Endothelial cell of hepatic sinusoid (primary cell): Measurements from ENCODE around the gene VSIG4.
"Not testable (repeated sequence)": the region's sequence is repeated elsewhere in the genome, so short reads cannot be mapped to it uniquely, and the experiment has no call there.

Source experiments
- in situ Hi-C: cut with HindIII; loops from 2 replicates; pipeline ENCODE4 v1.10.0; 2017; ENCODE audit warnings: low sequenced_read_pairs

The VSIG4 gene

DNA sequence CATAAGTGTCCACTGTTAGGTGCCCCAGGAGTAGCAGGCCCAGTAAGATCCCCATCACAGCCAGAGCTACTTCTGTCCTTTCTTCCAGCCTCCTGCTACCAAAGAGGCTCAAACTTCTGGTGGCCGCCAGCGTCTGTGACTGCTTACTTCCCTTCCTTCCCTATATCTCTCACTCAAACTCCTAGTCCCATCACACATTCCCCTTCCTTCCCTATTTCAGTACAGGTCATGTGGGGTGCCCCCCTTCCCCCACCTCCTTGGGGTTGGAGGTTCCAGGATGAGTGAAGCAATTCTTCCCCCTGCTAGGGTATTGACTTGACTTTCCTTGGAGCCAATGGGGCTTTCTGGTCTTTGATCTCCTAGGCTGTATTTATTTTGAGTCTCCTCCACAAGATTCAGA lies at the start of gene VSIG4:
TSS of gene VSIG4 (minus strand) at position 137 of the 400 bp plus-strand sequence. CDS start at position 55, 82 bp downstream.
- in situ Hi-C loops: no loop called here

DNA sequence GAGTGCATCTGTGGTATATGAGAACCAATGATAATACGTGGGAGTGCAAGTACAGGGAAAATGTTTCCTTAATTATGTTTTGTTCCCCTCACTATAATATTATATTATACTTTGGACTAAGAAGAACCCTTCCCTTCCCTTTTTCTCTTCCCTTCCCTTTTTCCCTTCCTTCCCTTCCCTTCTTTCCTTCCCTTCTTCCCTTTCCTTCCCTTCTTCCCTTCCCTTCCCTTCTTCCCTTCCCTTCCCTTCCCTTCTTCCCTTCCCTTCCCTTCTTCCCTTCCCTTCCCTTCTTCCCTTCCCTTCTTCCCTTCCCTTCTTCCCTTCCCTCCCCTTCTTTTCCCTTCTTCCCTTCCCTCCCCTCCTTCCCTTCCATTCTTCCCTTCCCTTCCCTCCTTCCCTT lies 36.9 kb upstream of the VSIG4 start:
- in situ Hi-C loops: no loop called here

DNA sequence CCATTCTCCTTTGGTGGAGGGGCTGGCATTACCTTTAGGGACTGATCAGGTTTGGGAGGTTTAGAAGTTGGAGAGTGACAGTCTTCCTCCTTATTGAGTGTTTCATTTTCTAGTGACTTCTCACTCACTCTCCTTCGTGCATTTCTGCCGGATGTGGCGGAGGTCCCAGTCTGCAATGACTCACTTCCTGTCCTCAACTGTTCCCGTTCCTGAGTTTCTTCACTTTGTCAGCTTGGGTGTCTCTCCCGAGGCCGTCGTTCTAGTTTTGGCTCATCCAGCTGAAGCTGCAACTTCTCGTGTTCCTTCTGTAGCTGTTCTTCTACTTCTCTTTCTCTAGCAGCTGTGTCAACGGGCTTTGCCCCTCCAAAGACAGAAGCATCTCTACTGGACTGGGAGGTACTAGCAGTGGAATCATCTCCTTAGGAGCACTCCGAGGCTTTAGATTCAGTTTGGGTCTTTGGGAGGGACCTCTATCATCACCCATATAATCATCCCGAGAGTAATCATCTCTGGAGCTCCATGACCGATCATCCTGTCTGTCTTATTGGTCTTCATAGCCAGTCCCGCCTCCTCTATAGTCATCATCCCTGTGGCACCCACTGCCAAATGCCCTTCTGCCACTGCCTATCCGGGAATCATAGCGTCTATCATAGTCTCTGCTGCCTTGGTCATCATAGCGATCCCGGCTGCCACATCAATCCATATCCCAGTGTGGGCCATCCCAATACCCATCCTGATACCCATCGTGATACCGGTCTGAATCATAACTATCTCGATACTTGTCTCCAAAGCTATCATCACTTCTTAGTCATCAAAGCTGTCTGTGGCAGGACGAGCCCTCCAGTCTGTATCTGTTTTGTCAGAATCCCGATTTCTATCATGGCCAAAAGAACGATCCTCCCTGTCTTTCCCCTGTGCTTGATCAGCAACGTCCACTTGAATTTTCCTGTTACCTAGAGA lies 35.3 kb upstream of the VSIG4 start:
- in situ Hi-C loops: no loop called here

DNA sequence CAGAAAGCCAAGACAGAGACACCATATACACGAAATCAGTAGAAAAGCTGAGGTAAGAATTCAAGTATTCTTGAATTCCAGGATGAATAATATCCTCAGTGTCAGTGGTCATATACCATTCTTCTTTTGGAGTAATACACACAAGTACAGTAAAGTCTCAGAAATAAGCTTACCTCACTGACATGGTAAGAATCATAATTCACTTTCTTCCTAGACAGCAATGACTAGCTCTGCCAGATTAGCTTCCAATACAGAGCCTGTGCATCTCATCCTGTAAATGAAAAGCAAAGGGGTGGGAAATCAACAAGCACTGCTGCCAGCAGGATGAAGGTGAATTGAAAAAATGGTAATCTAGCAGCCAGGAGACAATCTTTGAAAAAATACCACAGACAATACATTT lies 31.2 kb upstream of the VSIG4 start:
- in situ Hi-C loops: no loop called here

DNA sequence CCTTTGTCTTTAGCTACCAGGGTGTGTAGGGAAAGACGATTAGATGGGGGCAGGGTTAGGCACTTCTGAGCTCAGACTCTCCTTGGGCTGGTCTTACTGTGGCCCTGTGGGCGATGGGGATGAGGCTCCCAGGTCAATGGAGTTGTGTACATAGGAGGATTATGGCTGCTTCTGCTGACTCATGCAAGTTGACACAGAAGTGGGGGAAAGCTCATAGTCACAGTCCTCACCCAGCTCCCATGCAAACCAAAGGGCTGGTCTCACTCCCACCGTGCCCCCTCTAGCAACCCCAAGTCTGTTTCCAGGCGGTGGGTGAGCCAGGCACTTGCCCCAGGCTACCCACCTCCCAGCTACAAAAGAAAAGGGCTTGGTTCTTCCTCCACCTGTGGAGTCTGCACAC lies 24.4 kb upstream of the VSIG4 start:
- in situ Hi-C loops: no loop called here

DNA sequence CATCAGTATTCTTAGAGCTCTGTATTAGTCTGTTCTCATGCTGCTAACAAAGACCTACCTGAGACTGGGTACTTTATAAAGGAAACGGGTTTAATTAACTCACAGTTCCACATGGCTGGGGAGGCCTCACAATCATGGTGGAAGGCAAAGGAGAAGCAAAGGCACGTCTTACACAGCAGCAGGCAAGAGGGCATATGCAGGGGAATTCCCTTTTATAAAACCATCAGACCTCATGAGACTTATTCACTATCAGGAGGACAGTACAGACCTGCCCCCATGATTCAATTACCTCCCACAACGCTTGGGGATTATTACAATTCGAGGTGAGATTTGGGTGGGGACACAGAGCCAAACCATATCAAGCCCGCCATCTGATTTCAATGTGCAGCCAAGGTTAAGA lies 17.1 kb upstream of the VSIG4 start:
- in situ Hi-C loops: not testable (repeated sequence)

GRCh38 chrX:66054978-66055377 lies 15.1 kb upstream of the VSIG4 start:
- in situ Hi-C loops: no loop called here

GRCh38 chrX:66053414-66053813 lies 13.5 kb upstream of the VSIG4 start:
- in situ Hi-C loops: no loop called here

DNA sequence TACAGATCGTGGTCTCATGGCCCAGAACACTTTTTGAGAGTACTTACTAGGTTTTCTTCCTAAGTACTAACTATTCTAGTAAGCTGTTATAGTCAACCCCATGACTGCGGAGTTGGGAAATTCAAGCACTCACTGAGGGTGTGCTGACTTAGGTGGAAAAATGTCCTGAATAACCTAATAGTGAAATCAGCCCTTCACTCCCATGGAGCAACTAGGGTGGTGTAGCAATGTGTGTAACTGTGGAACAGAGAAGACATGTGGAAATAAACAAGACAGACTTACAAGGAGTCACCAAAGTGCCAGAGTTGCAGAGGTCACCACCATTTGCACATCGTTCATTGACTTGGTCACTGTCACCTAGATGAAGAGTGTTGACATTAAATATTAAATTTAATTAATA lies 12.1 kb upstream of the VSIG4 start:
- in situ Hi-C loops: no loop called here

DNA sequence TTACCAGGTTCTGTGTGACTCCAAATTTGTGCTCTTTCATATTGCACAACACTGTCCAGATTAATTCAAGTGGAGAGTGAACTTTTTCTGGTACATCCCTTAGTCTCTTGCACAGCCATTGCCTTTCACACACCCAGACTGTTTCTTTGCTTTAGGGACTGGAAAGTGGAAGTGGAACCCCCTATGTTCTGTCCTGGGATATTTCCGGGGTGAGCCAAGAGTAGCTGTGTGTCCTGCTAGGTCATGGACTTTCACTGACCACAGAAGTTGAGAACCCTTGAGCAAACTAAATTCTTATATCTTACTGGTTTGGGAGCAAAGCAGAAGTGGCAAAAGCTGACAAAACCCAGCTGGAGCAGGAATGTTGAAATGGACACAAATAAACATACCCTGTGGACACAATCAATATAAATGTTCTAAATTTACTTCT lies 10.3 kb upstream of the VSIG4 start:
- in situ Hi-C loops: no loop called here

- in situ Hi-C loops: no loop called here
These were observed 9.2 kb upstream of the VSIG4 start for GRCh38 chrX:66049056-66049455.

- in situ Hi-C loops: no loop called here
These were observed 6.8 kb upstream of the VSIG4 start for GRCh38 chrX:66046612-66047235.

DNA sequence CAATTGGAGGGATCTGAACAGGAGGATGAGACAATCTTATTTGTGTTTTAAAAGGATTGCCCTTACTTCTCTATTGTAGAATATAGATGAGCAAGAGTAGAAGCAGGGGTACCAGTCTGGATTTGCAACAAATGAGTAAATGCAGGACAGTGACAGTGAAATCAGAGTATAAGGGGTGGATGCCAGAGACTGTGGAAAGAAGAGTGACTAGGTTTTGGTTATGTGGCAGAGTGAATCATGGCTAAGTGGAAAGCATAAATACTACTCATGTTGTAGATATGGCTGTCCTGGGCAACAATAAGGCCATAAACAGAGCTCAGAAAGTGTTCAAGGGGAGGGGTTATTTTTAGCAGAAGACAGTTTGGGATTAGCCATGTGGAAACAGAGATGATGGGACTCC lies 6.0 kb upstream of the VSIG4 start:
- in situ Hi-C loops: no loop called here

DNA sequence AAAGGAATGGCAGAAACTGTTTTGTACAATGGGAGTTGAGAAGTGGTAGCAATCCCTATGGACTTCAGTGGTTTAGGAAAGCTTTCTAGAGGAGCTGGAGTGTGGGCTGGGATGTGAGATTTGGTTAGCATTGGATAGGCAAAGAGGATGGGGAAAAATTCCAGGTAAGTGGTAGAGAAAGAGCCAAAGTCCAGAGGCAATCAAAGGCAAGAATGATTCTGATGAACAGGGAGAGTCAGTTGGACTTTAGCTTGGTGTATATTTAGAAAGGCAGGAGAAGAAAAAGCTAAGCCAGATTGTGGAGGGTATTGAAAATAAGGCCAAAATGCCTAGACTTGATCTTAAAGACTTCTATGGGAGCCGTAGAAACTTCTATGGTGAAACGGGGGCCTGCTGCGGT lies 3.7 kb upstream of the VSIG4 start:
- in situ Hi-C loops: no loop called here

GRCh38 chrX:66042307-66043077 lies 2.6 kb upstream of the VSIG4 start:
- in situ Hi-C loops: no loop called here

DNA sequence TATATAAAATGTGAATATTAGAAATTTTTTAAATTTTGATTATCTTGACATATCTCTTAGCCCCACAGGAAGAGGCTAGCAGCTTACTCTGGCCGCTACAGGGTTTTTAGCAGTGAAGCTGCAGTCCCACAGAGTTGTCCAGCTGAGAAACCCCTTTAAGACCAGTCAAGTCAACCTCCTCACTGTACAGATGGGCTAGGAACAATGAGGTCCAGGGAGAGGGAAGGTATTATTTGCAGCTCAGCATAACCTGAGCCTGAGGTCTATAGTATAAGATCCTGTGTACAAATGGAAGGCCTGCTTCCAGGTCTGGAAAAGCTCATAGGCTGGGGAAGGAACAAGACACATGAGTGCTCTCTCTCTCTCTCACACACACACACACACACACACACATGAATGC lies 1.8 kb downstream of the VSIG4 start:
- in situ Hi-C loops: no loop called here

- in situ Hi-C loops: no loop called here
These were observed 3.6 kb downstream of the VSIG4 start for GRCh38 chrX:66036231-66036630.

GRCh38 chrX:66035667-66036066 lies 4.2 kb downstream of the VSIG4 start:
- in situ Hi-C loops: no loop called here

DNA sequence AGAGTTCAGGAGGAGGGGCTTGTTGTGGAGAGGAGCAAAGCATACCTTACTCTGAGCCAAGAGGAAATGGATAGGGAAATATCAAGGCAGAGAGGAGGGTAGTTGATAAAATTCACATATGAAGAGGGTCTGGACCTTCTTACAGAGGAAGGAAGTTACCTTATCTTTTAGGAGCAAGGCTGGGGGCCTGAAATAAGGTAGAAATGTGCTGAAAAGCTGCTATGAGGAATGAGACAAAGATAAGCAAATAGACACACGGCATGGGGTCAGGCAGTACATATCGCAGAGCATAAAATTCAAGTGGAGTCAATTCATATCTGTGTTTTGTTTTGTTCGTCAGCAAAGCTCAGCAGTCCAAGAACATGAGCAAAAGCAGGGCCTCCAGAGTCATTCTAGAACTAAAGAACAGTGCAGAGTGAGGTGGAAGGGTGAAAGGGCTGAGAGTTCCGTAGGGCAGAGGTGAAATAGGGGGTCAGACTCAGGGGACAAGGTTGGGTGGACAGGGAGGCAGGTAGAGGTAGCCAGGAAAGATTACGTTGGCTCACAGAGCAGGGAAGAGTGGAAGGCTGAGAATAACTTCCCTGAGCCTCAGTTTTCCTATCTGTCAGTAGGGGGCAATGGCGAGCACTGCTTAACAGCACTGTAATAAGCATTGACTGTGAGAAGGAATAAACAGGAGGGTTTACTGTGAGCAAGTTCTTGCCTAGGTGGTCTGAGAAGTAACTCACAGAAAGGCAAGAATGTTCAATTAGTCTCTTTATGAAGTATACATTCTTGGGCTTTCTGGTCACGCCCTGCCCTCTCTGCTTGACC lies 9.2 kb downstream of the VSIG4 start:
- in situ Hi-C loops: no loop called here

GRCh38 chrX:66028936-66029335 lies 10.9 kb downstream of the VSIG4 start:
- in situ Hi-C loops: no loop called here

- in situ Hi-C loops: loop anchor here (25.0 kb wide), 1 partner anchor 437 kb away; no protein-coding TSS in a partner anchor
These were observed 15.3 kb downstream of the VSIG4 start for GRCh38 chrX:66024570-66024969.
